ENCODE data around the gene ZNF511. TPM values are rescaled to one million over a fixed set of nuclear protein-coding genes. Genes with fewer than 3 reads are reported as not detected.

Gene ZNF511
- total RNA-seq, 1 donor from 2014 or later: 51.9 TPM

- no peak overlapping the region for H3K27ac Mint-ChIP-seq
- no peaks in the 10 kb centered on the region for H3K9me3 Mint-ChIP-seq
- no peak overlapping the region for H3K4me3 Mint-ChIP-seq
- peaks cover 3% of the 10 kb centered on the region for H3K27me3 Mint-ChIP-seq
- H3K36me3 Mint-ChIP-seq: no peaks in the 10 kb centered on the region
- no peak for TF ChIP-seq CTCF (conservative IDR thresholded peaks at IDR 0.05)
- H3K4me1 Mint-ChIP-seq (ENCODE audit: unreplicated experiment): no peaks in the 10 kb centered on the region
- no peak for DNase-seq (ENCODE audit: extremely low spot score, unreplicated experiment)
These were observed 36.3 kb upstream of the ZNF511 start for GRCh38 chr10:133272301-133272963.

GRCh38 chr10:133272964-133273420 is 35.7 kb upstream of the ZNF511 start:
- Mint-ChIP-seq H3K9me3 (no peaks in the 10 kb centered on the region), H3K27me3 (peaks cover 3% of the 10 kb centered on the region), H3K27ac (no peak overlapping the region), H3K4me3 (no peak overlapping the region), H3K4me1 (ENCODE audit: unreplicated experiment) (no peaks in the 10 kb centered on the region), H3K36me3 (no peaks in the 10 kb centered on the region)
- DNase-seq (ENCODE audit: extremely low spot score, unreplicated experiment): no peak
- no peak for TF ChIP-seq CTCF (conservative IDR thresholded peaks at IDR 0.05)

- no peak overlapping the region for H3K4me3 Mint-ChIP-seq
- no peak for TF ChIP-seq CTCF (conservative IDR thresholded peaks at IDR 0.05)
- peaks cover 6% of the 10 kb centered on the region for H3K4me1 Mint-ChIP-seq (ENCODE audit: unreplicated experiment)
- H3K27me3 Mint-ChIP-seq: peaks cover 3% of the 10 kb centered on the region
- H3K9me3 Mint-ChIP-seq: no peaks in the 10 kb centered on the region
- no peak for DNase-seq (ENCODE audit: extremely low spot score, unreplicated experiment)
- no peaks in the 10 kb centered on the region for H3K36me3 Mint-ChIP-seq
- no peak overlapping the region for H3K27ac Mint-ChIP-seq
These were observed 35.1 kb upstream of the ZNF511 start for GRCh38 chr10:133273534-133274143.

GRCh38 chr10:133274751-133275683 is 33.7 kb upstream of the ZNF511 start:
- Mint-ChIP-seq H3K9me3 (no peaks in the 10 kb centered on the region), H3K4me1 (ENCODE audit: unreplicated experiment) (peaks cover 8% of the 10 kb centered on the region), H3K36me3 (no peaks in the 10 kb centered on the region), H3K27ac (peak overlapping the region; percentile 81), H3K4me3 (no peak overlapping the region), H3K27me3 (peaks cover 3% of the 10 kb centered on the region)
- TF ChIP-seq CTCF (conservative IDR thresholded peaks at IDR 0.05): no peak
- no peak for DNase-seq (ENCODE audit: extremely low spot score, unreplicated experiment)

- H3K36me3 Mint-ChIP-seq: no peaks in the 10 kb centered on the region
- H3K9me3 Mint-ChIP-seq: no peaks in the 10 kb centered on the region
- peak overlapping the region; percentile 28 for H3K4me3 Mint-ChIP-seq
- no peak for DNase-seq (ENCODE audit: extremely low spot score, unreplicated experiment)
- H3K4me1 Mint-ChIP-seq (ENCODE audit: unreplicated experiment): peaks cover 8% of the 10 kb centered on the region
- H3K27ac Mint-ChIP-seq: peak overlapping the region; percentile 81
- peaks cover 3% of the 10 kb centered on the region for H3K27me3 Mint-ChIP-seq
- TF ChIP-seq CTCF (conservative IDR thresholded peaks at IDR 0.05): no peak
These were observed 33.0 kb upstream of the ZNF511 start for GRCh38 chr10:133275684-133276092.

All from type B pancreatic cell (in vitro differentiated cells).